ENCODE data around the gene GALNS. TPM values are rescaled to one million over a fixed set of nuclear protein-coding genes. Genes with fewer than 3 reads are reported as not detected.

Gene GALNS
- total and polyA plus RNA-seq, 7 experiments from 2014 or later: 9.8 to 64.3 (median 49.7) TPM

DNA sequence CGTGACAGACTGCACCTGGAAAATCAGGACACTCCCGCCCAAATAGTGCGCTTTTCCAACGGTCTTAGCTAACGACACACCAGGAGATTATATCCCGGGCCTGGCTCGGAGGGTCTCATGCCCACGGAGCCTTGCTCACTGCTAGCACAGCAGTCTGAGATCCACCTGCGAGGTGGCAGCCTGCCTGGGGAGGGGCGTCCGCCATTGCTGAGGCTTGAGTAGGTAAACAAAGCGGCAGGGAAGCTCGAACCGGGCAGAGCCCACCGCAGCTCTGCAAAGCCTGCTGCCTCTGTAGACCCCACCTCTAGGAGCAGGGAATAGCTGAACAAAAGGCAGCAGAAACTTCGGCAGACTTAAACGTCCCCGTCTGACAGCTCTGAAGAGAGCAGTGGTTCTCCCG is 5.1 kb downstream of the GALNS start:
- CTCF ChIA-PET: interaction anchor here (1.3 kb wide), 1 partner anchor 108 kb away, joined by 3 read pairs; no protein-coding TSS in a partner anchor
- POLR2A ChIA-PET: interaction anchor here (0.5 kb wide), 1 partner anchor 49 kb away, joined by 3 read pairs; no protein-coding TSS in a partner anchor

DNA sequence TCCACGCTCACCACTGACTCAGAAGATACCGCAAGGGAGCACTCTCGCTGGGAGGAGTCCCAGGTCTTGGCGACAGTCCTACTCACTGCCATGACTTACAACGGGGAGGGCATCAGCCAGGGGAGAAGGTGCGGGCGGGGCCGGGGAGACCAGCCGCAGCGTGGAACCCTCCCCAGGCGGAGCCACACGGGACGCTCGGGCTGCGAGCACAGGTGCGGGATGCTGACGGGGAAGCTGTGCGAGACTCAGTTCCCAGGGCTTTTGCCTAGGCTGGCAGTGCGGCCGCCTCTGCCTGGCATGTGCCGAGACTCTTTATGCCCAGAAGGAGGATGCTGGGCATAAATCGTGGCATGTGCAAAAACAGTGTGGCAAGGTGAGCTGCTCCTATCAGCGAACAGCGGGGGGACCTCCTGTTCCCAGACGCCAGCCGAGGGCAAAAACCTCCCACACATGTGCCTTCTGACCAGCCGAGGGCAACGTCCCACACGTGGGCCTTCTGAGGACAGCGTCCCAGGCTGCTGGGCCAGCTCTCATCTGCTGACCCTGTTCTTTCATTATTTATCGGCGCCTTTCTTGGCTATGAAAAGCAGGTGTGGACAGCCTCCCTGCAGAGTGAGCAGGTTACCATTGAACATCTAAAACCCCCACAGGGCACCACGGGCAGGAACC is 6.1 kb downstream of the GALNS start:
- ChIA-PET CTCF (no interaction called here), POLR2A (no interaction called here)
- Mint-ChIP-seq H3K27me3 (no peaks in the 10 kb centered on the region), H3K27ac (peak overlapping the region in 2 of 9 donors; percentile 19 to 30), H3K4me1 (peaks cover 11 to 21% (median 18%) of the 10 kb centered on the region in 7 donors), H3K36me3 (peaks cover 0 to 6% (median 0%) of the 10 kb centered on the region in 5 donors), H3K4me3 (no peak overlapping the region), H3K9me3 (no peaks in the 10 kb centered on the region)
- no peaks in the 10 kb centered on the region for H3K9me3 ChIP-seq (ENCODE audit: control insufficient read depth in 2 of 3, low read length in 3 of 3)
- peaks cover 9% of the 10 kb centered on the region in 2 donors for H3K4me1 ChIP-seq (ENCODE audit: control insufficient read depth in 2 of 2, insufficient read depth in 2 of 2, low read length in 2 of 2)
- no peak overlapping the region for H3K27ac ChIP-seq (ENCODE audit: low read depth, low read length)
- peaks cover 0 to 21% (median 0%) of the 10 kb centered on the region in 3 experiments for H3K36me3 ChIP-seq (ENCODE audit: control insufficient read depth in 2 of 3, insufficient read depth in 3 of 3, low read length in 3 of 3)
- H3K27me3 ChIP-seq (ENCODE audit: control insufficient read depth in 2 of 2, insufficient read depth in 2 of 2, low read length in 2 of 2): no peaks in the 10 kb centered on the region
- no peak overlapping the region for H3K4me3 ChIP-seq (ENCODE audit: low read length)
- DNase-seq (no peak), ATAC-seq (no peak)
- intact Hi-C loops (cut with micrococcal nuclease): loop anchor here (10.0 kb wide), 2 partner anchors 276 to 394 kb away; partner anchors contain the start of gene ZC3H18 (in 1 of the 2)

More for the DNA sequence above, 5.1 kb downstream of the GALNS start:
- Mint-ChIP-seq H3K27me3 (no peaks in the 10 kb centered on the region), H3K4me1 (peaks cover 11 to 25% (median 21%) of the 10 kb centered on the region in 7 donors), H3K27ac (no peak overlapping the region), H3K36me3 (peaks cover 0 to 6% (median 0%) of the 10 kb centered on the region in 5 donors), H3K9me3 (peaks cover 0 to 2% (median 0%) of the 10 kb centered on the region in 11 donors), H3K4me3 (no peak overlapping the region)
- ATAC-seq: no peak
- no peaks in the 10 kb centered on the region for H3K27me3 ChIP-seq (ENCODE audit: control insufficient read depth in 2 of 2, insufficient read depth in 2 of 2, low read length in 2 of 2)
- H3K27ac ChIP-seq (ENCODE audit: low read depth, low read length): no peak overlapping the region
- peaks cover 9 to 15% of the 10 kb centered on the region in 2 donors for H3K4me1 ChIP-seq (ENCODE audit: control insufficient read depth in 2 of 2, insufficient read depth in 2 of 2, low read length in 2 of 2)
- DNase-seq: no peak
- H3K9me3 ChIP-seq (ENCODE audit: control insufficient read depth in 2 of 3, low read length in 3 of 3): no peaks in the 10 kb centered on the region
- intact Hi-C loops (cut with micrococcal nuclease): loop anchor here (10.0 kb wide), 2 partner anchors 277 to 393 kb away; partner anchors contain the start of gene ZC3H18 (in 1 of the 2)
- H3K4me3 ChIP-seq (ENCODE audit: low read length): no peak overlapping the region
- peaks cover 0 to 21% (median 0%) of the 10 kb centered on the region in 3 experiments for H3K36me3 ChIP-seq (ENCODE audit: control insufficient read depth in 2 of 3, insufficient read depth in 3 of 3, low read length in 3 of 3)

DNA sequence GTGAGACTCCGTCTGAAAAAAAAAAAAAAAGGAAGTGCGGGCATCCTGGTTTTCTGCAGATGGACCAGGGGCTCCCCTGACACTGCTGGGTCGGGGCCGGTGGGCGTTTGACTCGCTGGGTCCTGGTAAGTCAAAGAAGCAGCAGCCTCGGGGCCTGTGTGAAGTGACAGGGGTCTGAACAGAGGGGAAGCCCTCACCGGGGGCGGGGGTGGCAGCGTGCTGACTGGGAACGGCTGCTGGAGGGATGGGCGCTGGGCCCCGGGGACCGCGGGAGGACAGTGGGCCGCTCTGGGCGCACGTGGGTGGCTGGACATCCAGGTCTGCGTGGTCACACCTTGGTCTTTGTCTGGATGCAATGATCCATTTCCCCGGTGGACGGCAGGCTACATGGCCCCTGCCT is 8.2 kb downstream of the GALNS start:
- H3K27me3 Mint-ChIP-seq: no peaks in the 10 kb centered on the region
- ATAC-seq (no peak), DNase-seq (no peak)
- Histone ChIP-seq H3K27me3 (ENCODE audit: control insufficient read depth in 2 of 2, insufficient read depth in 2 of 2, low read length in 2 of 2) (no peaks in the 10 kb centered on the region), H3K4me3 (ENCODE audit: low read length) (no peak overlapping the region), H3K27ac (ENCODE audit: low read depth, low read length) (no peak overlapping the region), H3K4me1 (ENCODE audit: control insufficient read depth in 2 of 2, insufficient read depth in 2 of 2, low read length in 2 of 2) (no peaks in the 10 kb centered on the region), H3K36me3 (ENCODE audit: control insufficient read depth in 2 of 3, insufficient read depth in 3 of 3, low read length in 3 of 3) (peaks cover 0 to 23% (median 0%) of the 10 kb centered on the region in 3 experiments), H3K9me3 (ENCODE audit: control insufficient read depth in 2 of 3, low read length in 3 of 3) (no peaks in the 10 kb centered on the region)
- H3K4me3 Mint-ChIP-seq: no peak overlapping the region
- H3K36me3 Mint-ChIP-seq: peaks cover 0 to 6% (median 0%) of the 10 kb centered on the region in 5 donors
- H3K4me1 Mint-ChIP-seq: peaks cover 0 to 8% (median 4%) of the 10 kb centered on the region in 7 donors
- no peaks in the 10 kb centered on the region for H3K9me3 Mint-ChIP-seq
- ChIA-PET CTCF (no interaction called here), POLR2A (interaction anchor here (0.6 kb wide), 1 partner anchor 285 kb away, joined by 3 read pairs; no protein-coding TSS in a partner anchor)
- intact Hi-C loops (cut with micrococcal nuclease): no loop called here
- no peak overlapping the region for H3K27ac Mint-ChIP-seq

DNA sequence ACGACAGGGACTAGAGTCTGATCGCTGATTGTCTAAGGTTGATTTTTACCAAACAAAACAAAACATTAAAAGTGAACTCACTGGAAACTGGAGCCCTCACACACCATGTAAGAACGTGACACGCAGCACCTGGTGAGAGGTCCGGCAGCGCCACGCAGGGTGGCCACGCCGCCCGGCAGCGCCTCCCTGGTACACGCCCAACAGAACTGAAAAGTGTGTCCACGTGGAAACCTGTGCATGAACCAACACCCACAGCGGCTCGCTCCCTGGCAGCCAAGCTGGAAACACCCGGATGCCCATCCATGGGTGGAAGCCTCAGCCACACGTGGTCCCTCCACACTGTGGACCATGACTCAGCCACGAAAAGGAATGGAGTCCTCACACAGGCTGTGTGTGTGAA is 9.1 kb downstream of the GALNS start:
- H3K4me3 Mint-ChIP-seq: no peak overlapping the region
- ChIA-PET CTCF (no interaction called here), POLR2A (no interaction called here)
- Histone ChIP-seq H3K9me3 (ENCODE audit: control insufficient read depth in 2 of 3, low read length in 3 of 3) (no peaks in the 10 kb centered on the region), H3K36me3 (ENCODE audit: control insufficient read depth in 2 of 3, insufficient read depth in 3 of 3, low read length in 3 of 3) (peaks cover 0 to 31% (median 0%) of the 10 kb centered on the region in 3 experiments), H3K27ac (ENCODE audit: low read depth, low read length) (no peak overlapping the region), H3K4me3 (ENCODE audit: low read length) (no peak overlapping the region), H3K27me3 (ENCODE audit: control insufficient read depth in 2 of 2, insufficient read depth in 2 of 2, low read length in 2 of 2) (no peaks in the 10 kb centered on the region), H3K4me1 (ENCODE audit: control insufficient read depth in 2 of 2, insufficient read depth in 2 of 2, low read length in 2 of 2) (no peaks in the 10 kb centered on the region)
- H3K9me3 Mint-ChIP-seq: no peaks in the 10 kb centered on the region
- peaks cover 0 to 10% (median 0%) of the 10 kb centered on the region in 5 donors for H3K36me3 Mint-ChIP-seq
- DNase-seq (no peak), ATAC-seq (no peak)
- H3K4me1 Mint-ChIP-seq: peaks cover 0 to 8% (median 4%) of the 10 kb centered on the region in 7 donors
- no peak overlapping the region for H3K27ac Mint-ChIP-seq
- intact Hi-C loops (cut with micrococcal nuclease): no loop called here
- no peaks in the 10 kb centered on the region for H3K27me3 Mint-ChIP-seq

DNA sequence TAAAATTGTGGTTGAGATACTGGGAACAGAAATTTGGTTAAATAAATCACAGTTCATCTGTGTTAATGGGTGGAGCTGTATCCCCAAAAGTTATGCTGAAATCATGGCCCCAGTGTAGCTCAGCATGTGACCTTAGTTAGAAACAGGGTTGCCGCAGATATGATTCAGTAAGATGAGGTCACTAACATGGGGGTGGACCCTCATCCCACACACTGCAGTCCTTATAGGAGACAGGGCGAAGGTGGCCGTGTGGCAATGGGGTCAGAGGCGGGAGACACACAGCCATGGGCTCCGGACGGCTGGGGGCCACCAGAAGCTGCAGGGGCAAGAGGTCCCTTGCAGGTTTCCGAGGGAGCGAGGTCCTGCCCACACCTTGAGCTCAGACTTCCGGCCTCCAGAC is 10.7 kb downstream of the GALNS start:
- H3K4me1 ChIP-seq (ENCODE audit: control insufficient read depth in 2 of 2, insufficient read depth in 2 of 2, low read length in 2 of 2): no peaks in the 10 kb centered on the region
- peaks cover 0 to 1% (median 0%) of the 10 kb centered on the region in 7 donors for H3K4me1 Mint-ChIP-seq
- no peaks in the 10 kb centered on the region for H3K27me3 ChIP-seq (ENCODE audit: control insufficient read depth in 2 of 2, insufficient read depth in 2 of 2, low read length in 2 of 2)
- H3K27ac Mint-ChIP-seq: no peak overlapping the region
- no peaks in the 10 kb centered on the region for H3K9me3 Mint-ChIP-seq
- no peak overlapping the region for H3K4me3 Mint-ChIP-seq
- intact Hi-C loops (cut with micrococcal nuclease): no loop called here
- DNase-seq (no peak), ATAC-seq (no peak)
- ChIA-PET POLR2A (interaction anchor here (0.7 to 0.9 kb wide), 2 partner anchors 12 to 67 kb away, joined by 3 read pairs; no protein-coding TSS in a partner anchor), CTCF (interaction anchor here (0.7 to 0.8 kb wide), 2 partner anchors 12 to 103 kb away, joined by 3 to 4 read pairs; no protein-coding TSS in a partner anchor)
- peaks cover 0 to 47% (median 0%) of the 10 kb centered on the region in 3 experiments for H3K36me3 ChIP-seq (ENCODE audit: control insufficient read depth in 2 of 3, insufficient read depth in 3 of 3, low read length in 3 of 3)
- H3K9me3 ChIP-seq (ENCODE audit: control insufficient read depth in 2 of 3, low read length in 3 of 3): no peaks in the 10 kb centered on the region
- H3K4me3 ChIP-seq (ENCODE audit: low read length): no peak overlapping the region
- no peaks in the 10 kb centered on the region for H3K27me3 Mint-ChIP-seq
- peaks cover 0 to 10% (median 0%) of the 10 kb centered on the region in 5 donors for H3K36me3 Mint-ChIP-seq
- no peak overlapping the region for H3K27ac ChIP-seq (ENCODE audit: low read depth, low read length)

DNA sequence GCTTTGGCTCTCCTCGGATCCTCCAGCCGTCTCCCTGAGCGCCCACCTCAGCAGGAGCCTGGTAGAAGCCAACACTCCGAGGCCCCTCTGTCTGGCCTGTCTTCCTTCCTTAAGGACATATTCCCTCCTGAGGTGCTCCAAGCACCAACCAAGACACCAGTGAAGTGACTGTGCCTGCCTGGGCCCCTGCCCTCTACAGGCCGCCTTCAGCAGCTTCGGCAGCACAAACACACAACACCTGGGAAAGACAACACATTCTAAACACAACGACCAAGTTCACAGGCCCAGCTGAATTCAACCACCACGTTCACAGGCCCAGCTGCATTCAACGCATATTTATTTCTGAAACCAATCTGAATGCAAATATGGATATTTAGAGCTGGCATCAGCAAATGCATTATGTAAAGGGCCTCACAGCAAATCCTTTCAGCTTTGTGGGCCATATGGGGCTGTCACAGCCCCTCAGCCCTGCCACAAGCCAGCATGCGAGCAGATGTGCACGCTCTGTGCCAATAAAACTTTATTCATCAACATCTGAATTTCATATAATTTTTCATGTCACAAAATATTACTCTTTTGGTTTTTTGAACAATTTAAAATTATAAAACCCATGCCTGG is 12.2 kb downstream of the GALNS start:
- POLR2A ChIA-PET: no interaction called here

More for the DNA sequence above, 12.2 kb downstream of the GALNS start:
- DNase-seq (no peak), ATAC-seq (no peak)
- H3K27me3 ChIP-seq (ENCODE audit: control insufficient read depth in 2 of 2, insufficient read depth in 2 of 2, low read length in 2 of 2): no peaks in the 10 kb centered on the region
- no peak overlapping the region for H3K27ac ChIP-seq (ENCODE audit: low read depth, low read length)
- no peak overlapping the region for H3K4me3 Mint-ChIP-seq
- H3K4me3 ChIP-seq (ENCODE audit: low read length): no peak overlapping the region
- intact Hi-C loops (cut with micrococcal nuclease): no loop called here
- H3K9me3 Mint-ChIP-seq: no peaks in the 10 kb centered on the region
- H3K4me1 ChIP-seq (ENCODE audit: control insufficient read depth in 2 of 2, insufficient read depth in 2 of 2, low read length in 2 of 2): no peaks in the 10 kb centered on the region
- H3K9me3 ChIP-seq (ENCODE audit: control insufficient read depth in 2 of 3, low read length in 3 of 3): no peaks in the 10 kb centered on the region
- H3K36me3 ChIP-seq (ENCODE audit: control insufficient read depth in 2 of 3, insufficient read depth in 3 of 3, low read length in 3 of 3): peaks cover 0 to 49% (median 0%) of the 10 kb centered on the region in 3 experiments
- H3K27ac Mint-ChIP-seq: no peak overlapping the region
- H3K27me3 Mint-ChIP-seq: no peaks in the 10 kb centered on the region
- H3K36me3 Mint-ChIP-seq: peaks cover 0 to 13% (median 0%) of the 10 kb centered on the region in 5 donors
- H3K4me1 Mint-ChIP-seq: peaks cover 0 to 1% (median 0%) of the 10 kb centered on the region in 7 donors
- CTCF ChIA-PET: interaction anchor here (0.6 kb wide), 1 partner anchor 14 kb away, joined by 3 read pairs; no protein-coding TSS in a partner anchor

All from naive thymus-derived CD4-positive, alpha-beta T cell (primary cell).